Glutamatergic neuron (in vitro differentiated cells): ENCODE results near the gene HTT. TPM values are rescaled to one million over a fixed set of nuclear protein-coding genes. Genes with fewer than 3 reads are reported as not detected.

ENCODE experiments used
- DNase-seq: peaks from one replicate; pipeline ENCODE4 v3.0.0; 2022
- H3K27ac Mint-ChIP-seq: one replicate; pipeline ENCODE4 v1.8.0; 2020; ENCODE audit warnings: mild to moderate bottlenecking, mixed read lengths, inconsistent platforms; ENCODE audit not compliant: unreplicated experiment
- H3K27me3 Mint-ChIP-seq: one replicate; pipeline ENCODE4 v1.8.0; 2020; ENCODE audit warnings: mild to moderate bottlenecking, moderate library complexity, mixed read lengths, inconsistent platforms; ENCODE audit not compliant: unreplicated experiment
- H3K36me3 Mint-ChIP-seq: one replicate; pipeline ENCODE4 v1.8.0; 2020; ENCODE audit warnings: mild to moderate bottlenecking, mixed read lengths, inconsistent platforms; ENCODE audit not compliant: unreplicated experiment
- H3K4me1 Mint-ChIP-seq: one replicate; pipeline ENCODE4 v1.8.0; 2020; ENCODE audit warnings: mild to moderate bottlenecking, low read depth, mixed read lengths, inconsistent platforms; ENCODE audit not compliant: unreplicated experiment
- H3K4me3 Mint-ChIP-seq: one replicate; pipeline ENCODE4 v1.8.0; 2020; ENCODE audit warnings: mild to moderate bottlenecking, mixed read lengths, inconsistent platforms; ENCODE audit not compliant: unreplicated experiment
- H3K9me3 Mint-ChIP-seq: one replicate; pipeline ENCODE4 v1.8.0; 2020; ENCODE audit warnings: mild to moderate bottlenecking, moderate library complexity, mixed read lengths, inconsistent platforms; ENCODE audit not compliant: unreplicated experiment
- total RNA-seq: library from RNA; stranded (reverse); fragmentation: NEBNext Ultra II Directional; extraction: Animal tissue kit (Norgen Biotek cat#: 25700); gene quantifications from one replicate; pipeline ENCODE4 v1.2.1, GENCODE V29; 2021; ENCODE audit not compliant: unreplicated experiment
- TF ChIP-seq, protein P1 (sequence below): fragments of 200-600 bp; sonication (generic); IDR thresholded peaks from one replicate; pipeline ENCODE4 v1.5.0; 2021; ENCODE audit not compliant: partially characterized antibody, unreplicated experiment

Gene HTT
- total RNA-seq, 1 donor from 2014 or later: 107 TPM

DNA sequence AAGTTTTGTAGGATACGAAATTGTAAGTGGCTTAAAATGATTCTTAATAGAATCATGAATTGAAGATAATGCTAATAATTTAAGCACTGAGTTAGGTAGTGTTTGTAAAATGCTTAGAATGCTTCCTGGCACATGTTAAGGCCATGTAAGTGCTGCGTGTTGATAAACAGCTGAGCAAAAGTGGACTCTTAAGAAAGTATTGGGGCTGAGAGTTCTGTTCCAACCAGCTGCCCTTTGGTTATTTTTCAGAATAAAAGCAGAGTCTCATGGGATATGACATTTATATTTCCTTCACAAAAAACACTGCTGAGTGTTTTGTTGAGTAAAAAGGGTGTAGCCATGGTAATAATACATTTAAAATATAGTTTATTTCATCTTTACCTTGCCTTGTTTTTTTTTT, 42.5 kb downstream of the HTT start:
- Mint-ChIP-seq H3K4me3 (no peak overlapping the region), H3K4me1 (no peaks in the 10 kb centered on the region), H3K27ac (no peak overlapping the region), H3K27me3 (no peaks in the 10 kb centered on the region), H3K36me3 (peaks cover 14% of the 10 kb centered on the region), H3K9me3 (no peaks in the 10 kb centered on the region)
- TF ChIP-seq, protein P1, sequence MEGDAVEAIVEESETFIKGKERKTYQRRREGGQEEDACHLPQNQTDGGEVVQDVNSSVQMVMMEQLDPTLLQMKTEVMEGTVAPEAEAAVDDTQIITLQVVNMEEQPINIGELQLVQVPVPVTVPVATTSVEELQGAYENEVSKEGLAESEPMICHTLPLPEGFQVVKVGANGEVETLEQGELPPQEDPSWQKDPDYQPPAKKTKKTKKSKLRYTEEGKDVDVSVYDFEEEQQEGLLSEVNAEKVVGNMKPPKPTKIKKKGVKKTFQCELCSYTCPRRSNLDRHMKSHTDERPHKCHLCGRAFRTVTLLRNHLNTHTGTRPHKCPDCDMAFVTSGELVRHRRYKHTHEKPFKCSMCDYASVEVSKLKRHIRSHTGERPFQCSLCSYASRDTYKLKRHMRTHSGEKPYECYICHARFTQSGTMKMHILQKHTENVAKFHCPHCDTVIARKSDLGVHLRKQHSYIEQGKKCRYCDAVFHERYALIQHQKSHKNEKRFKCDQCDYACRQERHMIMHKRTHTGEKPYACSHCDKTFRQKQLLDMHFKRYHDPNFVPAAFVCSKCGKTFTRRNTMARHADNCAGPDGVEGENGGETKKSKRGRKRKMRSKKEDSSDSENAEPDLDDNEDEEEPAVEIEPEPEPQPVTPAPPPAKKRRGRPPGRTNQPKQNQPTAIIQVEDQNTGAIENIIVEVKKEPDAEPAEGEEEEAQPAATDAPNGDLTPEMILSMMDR: no peak
- DNase-seq: no peak

DNA sequence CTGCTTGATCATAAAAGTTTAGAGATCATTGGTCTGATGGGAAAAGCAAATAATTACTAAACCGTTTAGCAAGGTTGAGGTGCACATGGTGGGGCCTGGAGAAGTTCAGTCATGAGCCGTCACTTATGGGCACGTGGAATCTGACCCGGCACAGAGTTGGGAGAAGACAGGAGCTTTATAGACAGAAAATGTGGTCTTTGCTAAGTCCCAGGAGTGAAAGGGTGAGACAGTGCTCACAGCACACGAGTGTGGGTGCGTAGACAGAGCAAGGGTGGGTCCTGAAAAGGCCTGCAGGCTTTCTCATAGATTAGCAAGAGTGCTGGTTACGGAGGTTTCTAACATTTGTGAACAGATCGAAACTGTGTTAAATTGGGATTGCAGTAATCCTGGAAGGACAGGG, 43.8 kb downstream of the HTT start:
- Mint-ChIP-seq H3K4me1 (peaks cover 3% of the 10 kb centered on the region), H3K4me3 (no peak overlapping the region)

DNA sequence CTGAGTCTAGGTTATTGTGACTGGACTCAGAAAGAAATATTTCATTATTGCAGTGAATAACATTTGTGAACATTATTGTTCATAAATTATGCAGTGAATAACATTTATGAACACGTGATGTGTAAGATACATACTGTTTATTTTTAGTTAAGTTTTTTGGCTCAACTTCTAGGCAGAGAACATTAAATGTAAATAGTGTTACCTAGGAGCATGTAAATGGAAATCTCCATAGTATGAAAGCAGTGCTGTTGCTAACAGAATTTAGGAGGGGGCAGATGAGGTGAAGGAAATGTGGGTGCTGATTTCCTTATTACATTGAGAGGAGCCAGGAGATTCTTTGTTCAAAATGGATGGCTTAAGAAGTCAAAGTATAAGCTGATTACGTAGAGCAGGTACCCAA, 45.0 kb downstream of the HTT start:
- Mint-ChIP-seq H3K9me3 (no peaks in the 10 kb centered on the region), H3K4me1 (peaks cover 8% of the 10 kb centered on the region), H3K27ac (no peak overlapping the region), H3K36me3 (peaks cover 14% of the 10 kb centered on the region), H3K4me3 (no peak overlapping the region), H3K27me3 (no peaks in the 10 kb centered on the region)
- TF ChIP-seq, protein P1: no peak
- DNase-seq: no peak

More for the DNA sequence above, 43.8 kb downstream of the HTT start:
- TF ChIP-seq, protein P1: no peak
- DNase-seq: no peak
- Mint-ChIP-seq H3K27me3 (no peaks in the 10 kb centered on the region), H3K27ac (no peak overlapping the region), H3K9me3 (no peaks in the 10 kb centered on the region), H3K36me3 (peaks cover 14% of the 10 kb centered on the region)

DNA sequence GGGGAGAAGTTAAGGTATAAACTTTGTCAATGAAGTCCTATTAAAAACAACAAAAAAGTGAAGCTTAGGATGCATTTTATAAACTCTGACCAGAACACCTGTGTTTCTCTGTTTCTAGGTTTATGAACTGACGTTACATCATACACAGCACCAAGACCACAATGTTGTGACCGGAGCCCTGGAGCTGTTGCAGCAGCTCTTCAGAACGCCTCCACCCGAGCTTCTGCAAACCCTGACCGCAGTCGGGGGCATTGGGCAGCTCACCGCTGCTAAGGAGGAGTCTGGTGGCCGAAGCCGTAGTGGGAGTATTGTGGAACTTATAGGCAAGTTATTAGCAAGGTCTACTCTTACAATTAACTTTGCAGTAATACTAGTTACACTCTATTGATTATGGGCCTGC, 46.6 kb downstream of the HTT start:
- no peaks in the 10 kb centered on the region for H3K9me3 Mint-ChIP-seq
- H3K4me3 Mint-ChIP-seq: no peak overlapping the region
- DNase-seq: no peak
- TF ChIP-seq, protein P1: no peak
- peaks cover 11% of the 10 kb centered on the region for H3K4me1 Mint-ChIP-seq
- H3K36me3 Mint-ChIP-seq: peaks cover 14% of the 10 kb centered on the region
- no peaks in the 10 kb centered on the region for H3K27me3 Mint-ChIP-seq
- no peak overlapping the region for H3K27ac Mint-ChIP-seq

DNA sequence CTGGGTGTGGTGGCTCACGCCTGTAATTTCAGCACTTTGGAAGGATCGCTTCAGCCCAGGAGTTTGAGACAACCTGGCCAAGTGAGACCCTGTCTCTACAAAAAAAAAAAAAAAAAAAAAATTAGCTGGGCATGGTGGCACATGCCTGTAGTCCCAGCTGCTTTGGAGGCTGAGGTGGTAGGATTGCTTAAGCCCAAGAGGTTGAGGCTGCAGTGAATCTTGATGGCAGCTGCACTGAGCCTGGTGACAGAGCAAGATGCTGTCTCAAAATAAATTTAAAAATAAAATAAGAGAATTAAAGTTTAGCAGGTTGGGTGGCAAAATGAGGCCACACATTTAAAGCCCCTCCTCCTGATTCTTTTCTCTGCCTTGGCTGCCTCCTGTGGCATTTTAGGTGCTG, 47.1 kb downstream of the HTT start:
- peaks cover 11% of the 10 kb centered on the region for H3K4me1 Mint-ChIP-seq
- peaks cover 14% of the 10 kb centered on the region for H3K36me3 Mint-ChIP-seq

More for the DNA sequence above, 47.1 kb downstream of the HTT start:
- no peaks in the 10 kb centered on the region for H3K27me3 Mint-ChIP-seq
- no peak overlapping the region for H3K27ac Mint-ChIP-seq
- H3K4me3 Mint-ChIP-seq: no peak overlapping the region
- DNase-seq: no peak
- H3K9me3 Mint-ChIP-seq: no peaks in the 10 kb centered on the region
- TF ChIP-seq, protein P1: no peak
